HCT116 (cell line): ENCODE measurements around the gene P2RY14.

Experiments used
- CEBPB ChIP-seq: IDR thresholded peaks from 2 replicates; pipeline ENCODE4 v1.6.1; 2012; ENCODE audit warnings: low read depth
- CTCF ChIP-seq, 3 experiments: fragments of 200-600 bp in 1 of 3; sonication (generic) in 1 of 3; IDR thresholded peaks in 2 of 3; conservative IDR thresholded peaks in 1 of 3; 2 replicates each; pipeline ENCODE4 v1.5.1; 2012 to 2017; ENCODE audit warnings: low read depth in 2 of 3, low read length in 2 of 3, antibody characterized with exemption in 1 of 3, borderline replicate concordance in 1 of 3, control low read depth in 1 of 3, mild to moderate bottlenecking in 1 of 3, mixed read lengths in 1 of 3, mixed run types in 1 of 3, moderate library complexity in 1 of 3; ENCODE audit not compliant: insufficient read depth in 1 of 3
- ELF1 ChIP-seq: IDR thresholded peaks from 2 replicates; pipeline ENCODE4 v1.6.1; 2012; ENCODE audit warnings: low read depth, borderline replicate concordance
- EZH2 ChIP-seq: fragments of 200-600 bp; sonication (generic); IDR thresholded peaks from 2 replicates; pipeline ENCODE4 v1.6.1; 2017; ENCODE audit warnings: antibody characterized with exemption, mixed run types
- MAX ChIP-seq: IDR thresholded peaks from 2 replicates; pipeline ENCODE4 v1.6.1; 2012
- POLR2A ChIP-seq: IDR thresholded peaks from 2 replicates; pipeline ENCODE4 v1.7.0; 2011; ENCODE audit warnings: borderline replicate concordance; ENCODE audit not compliant: insufficient read depth, insufficient read length; ENCODE audit errors: extremely low read depth
- POLR2AphosphoS5 ChIP-seq: IDR thresholded peaks from 2 replicates; pipeline ENCODE4 v1.6.1; 2011; ENCODE audit warnings: mild to moderate bottlenecking, low read depth, low read length, moderate library complexity
- RAD21 ChIP-seq: IDR thresholded peaks from 2 replicates; pipeline ENCODE4 v1.6.1; 2012; ENCODE audit warnings: low read depth, mild to moderate bottlenecking

DNA sequence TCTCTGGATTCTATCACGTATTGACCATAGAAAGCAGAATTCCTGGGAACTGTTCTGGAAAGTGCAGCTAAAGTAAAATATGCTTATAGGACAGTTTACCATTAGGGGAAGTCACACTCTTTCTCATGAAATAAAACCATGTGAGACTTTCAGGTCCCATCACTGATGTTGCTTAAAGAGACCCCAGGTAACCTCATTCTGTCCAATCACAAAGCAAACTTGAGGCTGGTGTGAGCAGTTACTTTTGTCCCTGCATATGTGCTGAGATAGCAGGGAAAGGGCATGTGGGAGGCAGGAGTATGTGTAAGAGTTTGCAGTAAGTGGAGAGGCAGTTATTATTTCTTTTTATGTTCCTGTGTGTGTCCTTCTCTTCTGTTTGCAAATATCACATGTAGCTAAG, 22.2 kb upstream of the P2RY14 start:
- TF ChIP-seq EZH2 (no peak), CTCF (IDR thresholded peaks at IDR 0.05 in 2 of 3, conservative IDR thresholded peaks at IDR 0.05 in 1 of 3; ENCODE audit: borderline replicate concordance in 1 of 3, insufficient read depth in 1 of 3, low read depth in 2 of 3, low read length in 2 of 3) (no peak), CEBPB (no peak), ELF1 (no peak), POLR2AphosphoS5 (no peak), POLR2A (no peak), MAX (no peak), RAD21 (no peak)
